H1 (cell line): Measurements from ENCODE around the gene FGD4. TPM values are rescaled to one million over a fixed set of nuclear protein-coding genes. Genes with fewer than 3 reads are reported as not detected.

Experiments used
- GABPA ChIP-seq: IDR thresholded peaks from 2 replicates; pipeline ENCODE4 v1.6.1; 2011; ENCODE audit warnings: mild to moderate bottlenecking, low read length, moderate library complexity, borderline replicate concordance; ENCODE audit not compliant: insufficient read depth
- HDAC2 ChIP-seq, 2 experiments: fragments of 300-600 bp in 1 of 2; sonication (generic) in 1 of 2; IDR thresholded peaks; 2 replicates each; pipeline ENCODE4 v1.6.1; 2011 to 2012; ENCODE audit warnings: low read depth in 2 of 2, low read length in 2 of 2, mild to moderate bottlenecking in 2 of 2, moderate library complexity in 2 of 2, borderline replicate concordance in 1 of 2, inconsistent platforms in 1 of 2
- SIRT6 ChIP-seq: IDR thresholded peaks from one replicate; pipeline ENCODE4 v1.7.1; 2012; ENCODE audit warnings: low read length, inconsistent platforms
- polyA plus RNA-seq, 7 experiments: library from polyadenylated mRNA; depleted of rRNA in 3 of 7; stranded (reverse) in 5 of 7; unstranded in 2 of 7; fragments of >200 nt in 5 of 7; fragments of 200-250 nt in 2 of 7; gene quantifications; 1 replicate in 5 of 7; 2 replicates in 1 of 7; 4 replicates in 1 of 7; pipeline versions ENCODE4 v1.2.1 to v1.2.3, GENCODE V29; 2011 to 2013; ENCODE audit warnings: missing spikeins in 2 of 7, mixed read lengths in 2 of 7
- total RNA-seq: library from RNA; stranded (reverse); fragmentation: NEBNext Ultra II Directional; extraction: Animal tissue kit (Norgen Biotek cat#: 25700); gene quantifications from 2 replicates; pipeline ENCODE4 v1.2.1, GENCODE V29; 2021

The FGD4 gene
- total and polyA plus RNA-seq, 2 of the 8 experiments (the other 6 are each of a cell fraction or from before 2014, with no cell fraction given), result 8.5 to 48.2 TPM

GRCh38 chr12:32686340-32686739 lies 287.0 kb downstream of the FGD4 start (continued):
- TF ChIP-seq HDAC2 (IDR thresholded peaks at IDR 0.05; ENCODE audit: borderline replicate concordance in 1 of 2, low read depth in 2 of 2, low read length in 2 of 2), result no peak
- no peak for TF ChIP-seq SIRT6
- no peak for TF ChIP-seq GABPA
